SK-N-SH treated with all-trans-retinoic acid at 6 μM for 48 hours (cell line): ENCODE data around the gene B3GLCT.

ENCODE experiments used
- ATAC-seq: fragments of 200-7000 bp; cut with Tn5 transposase; 3 replicates; pipeline ENCODE4 v1.9.1; 2020; ENCODE audit warnings: mild to moderate bottlenecking, moderate library complexity
- ARNTL ChIP-seq: fragments of 450-650 bp; formaldehyde crosslinking; IDR thresholded peaks from 2 replicates; pipeline ENCODE4 v1.5.0; 2020; ENCODE audit warnings: low read depth, mild to moderate bottlenecking, moderate library complexity, borderline replicate concordance
- ESRRG ChIP-seq: fragments of 250-450 bp; sonication (Bioruptor Pico); IDR thresholded peaks from 2 replicates; pipeline ENCODE4 v1.6.1; 2021; ENCODE audit warnings: mild to moderate bottlenecking
- GLIS3 ChIP-seq: fragments of 250-450 bp; sonication (Bioruptor Pico); IDR thresholded peaks from 2 replicates; pipeline ENCODE4 v1.5.0; 2020; ENCODE audit warnings: mild to moderate bottlenecking, moderate library complexity
- ISL1 ChIP-seq: fragments of 250-450 bp; sonication (Bioruptor Pico); IDR thresholded peaks from 2 replicates; pipeline ENCODE4 v2.1.2; 2022; ENCODE audit warnings: mild to moderate bottlenecking, moderate library complexity
- OSR1 ChIP-seq: fragments of 250-450 bp; sonication (Bioruptor Pico); IDR thresholded peaks from 2 replicates; pipeline ENCODE4 v1.8.0; 2022; ENCODE audit warnings: moderate library complexity, mild to moderate bottlenecking, inconsistent platforms
- PPARA ChIP-seq: fragments of 250-450 bp; sonication (Bioruptor Pico); IDR thresholded peaks from 2 replicates; pipeline ENCODE4 v1.5.0; 2020; ENCODE audit warnings: mild to moderate bottlenecking, borderline replicate concordance
- RARB ChIP-seq: fragments of 250-450 bp; sonication (Bioruptor Pico); IDR thresholded peaks from 2 replicates; pipeline ENCODE4 v1.8.0; 2021; ENCODE audit warnings: mild to moderate bottlenecking, moderate library complexity
- SNAI2 ChIP-seq: fragments of 250-450 bp; sonication (Bioruptor Pico); IDR thresholded peaks from 2 replicates; pipeline ENCODE4 v1.5.0; 2020; ENCODE audit warnings: mild to moderate bottlenecking, moderate library complexity
- TCF4 ChIP-seq: fragments of 250-450 bp; sonication (Bioruptor Pico); IDR thresholded peaks from 2 replicates; pipeline ENCODE4 v1.8.0; 2021; ENCODE audit warnings: mild to moderate bottlenecking, moderate library complexity, borderline replicate concordance
- TOX ChIP-seq: fragments of 250-450 bp; sonication (Bioruptor Pico); IDR thresholded peaks from 2 replicates; pipeline ENCODE4 v1.8.0; 2021; ENCODE audit warnings: mild to moderate bottlenecking, moderate library complexity, borderline replicate concordance
- ZC3H10 ChIP-seq: fragments of 250-450 bp; sonication (Bioruptor Pico); IDR thresholded peaks from 2 replicates; pipeline ENCODE4 v1.5.1; 2021; ENCODE audit warnings: mild to moderate bottlenecking, moderate library complexity
- ZFP3 ChIP-seq: fragments of 250-450 bp; sonication (Bioruptor Pico); IDR thresholded peaks from 2 replicates; pipeline ENCODE4 v1.5.0; 2020; ENCODE audit warnings: mild to moderate bottlenecking, moderate library complexity
- ZFP30 ChIP-seq: fragments of 450-650 bp; formaldehyde crosslinking; IDR thresholded peaks from 2 replicates; pipeline ENCODE4 v1.5.0; 2022; ENCODE audit warnings: mild to moderate bottlenecking, moderate library complexity
- ZNF70 ChIP-seq: fragments of 450-650 bp; formaldehyde crosslinking; IDR thresholded peaks from 2 replicates; pipeline ENCODE4 v1.5.0; 2020; ENCODE audit warnings: mild to moderate bottlenecking, moderate library complexity
- ZNF8 ChIP-seq: fragments of 450-650 bp; formaldehyde crosslinking; IDR thresholded peaks from 2 replicates; pipeline ENCODE4 v1.5.0; 2020; ENCODE audit warnings: mild to moderate bottlenecking, moderate library complexity
- TF ChIP-seq, protein P1 (sequence below): fragments of 250-450 bp; sonication (Bioruptor Pico); IDR thresholded peaks from 2 replicates; pipeline ENCODE4 v1.5.0; 2020; ENCODE audit warnings: mild to moderate bottlenecking, moderate library complexity
- TF ChIP-seq, protein P2 (sequence below): fragments of 250-450 bp; sonication (Bioruptor Pico); IDR thresholded peaks from 2 replicates; pipeline ENCODE4 v1.8.0; 2020; ENCODE audit warnings: mild to moderate bottlenecking, moderate library complexity, borderline replicate concordance
- TF ChIP-seq, protein P3 (sequence below): fragments of 250-450 bp; sonication (Bioruptor Pico); IDR thresholded peaks from 2 replicates; pipeline ENCODE4 v1.5.1; 2021; ENCODE audit warnings: mild to moderate bottlenecking, moderate library complexity
- TF ChIP-seq, protein P4 (sequence below): fragments of 250-450 bp; sonication (Bioruptor Pico); IDR thresholded peaks from 2 replicates; pipeline ENCODE4 v1.5.1; 2020; ENCODE audit warnings: low read depth, mild to moderate bottlenecking, moderate library complexity

The B3GLCT gene

DNA sequence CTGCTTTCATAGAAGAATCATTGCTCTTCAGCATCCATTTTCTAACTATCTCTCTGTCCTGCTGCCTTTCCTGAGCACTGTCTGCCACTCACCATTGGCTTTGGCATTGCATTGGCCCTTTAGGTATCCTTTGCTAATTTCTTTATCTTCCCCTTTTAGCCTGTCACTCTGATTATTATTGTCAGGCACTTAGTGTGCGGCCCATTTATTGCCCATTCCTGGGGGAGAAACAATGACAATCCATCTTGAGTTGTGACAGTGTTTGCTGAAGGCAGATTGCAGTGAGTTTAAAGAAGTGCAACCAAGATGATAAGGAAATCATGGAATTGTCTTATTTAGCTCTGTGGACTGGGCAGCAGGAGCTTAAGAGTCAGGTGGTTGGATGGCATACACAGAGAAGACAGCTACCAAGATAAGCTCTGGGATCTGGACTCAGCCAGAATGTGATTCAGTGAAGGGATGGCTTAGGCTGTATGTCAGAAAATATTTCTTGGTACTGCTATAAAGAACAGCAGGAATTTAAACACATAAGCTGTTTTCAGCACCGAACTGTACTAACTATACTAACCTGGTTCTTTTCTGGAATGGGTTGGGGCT, 25.3 kb downstream of the B3GLCT start:
- TF ChIP-seq ZFP30 (CRISPR knock-in tag) (no peak), ZC3H10 (CRISPR knock-in tag) (no peak), ZNF70 (CRISPR knock-in tag) (no peak), ARNTL (no peak), GLIS3 (CRISPR knock-in tag) (no peak), SNAI2 (CRISPR knock-in tag) (no peak), TCF4 (CRISPR knock-in tag) (no peak)
- TF ChIP-seq, protein P1, sequence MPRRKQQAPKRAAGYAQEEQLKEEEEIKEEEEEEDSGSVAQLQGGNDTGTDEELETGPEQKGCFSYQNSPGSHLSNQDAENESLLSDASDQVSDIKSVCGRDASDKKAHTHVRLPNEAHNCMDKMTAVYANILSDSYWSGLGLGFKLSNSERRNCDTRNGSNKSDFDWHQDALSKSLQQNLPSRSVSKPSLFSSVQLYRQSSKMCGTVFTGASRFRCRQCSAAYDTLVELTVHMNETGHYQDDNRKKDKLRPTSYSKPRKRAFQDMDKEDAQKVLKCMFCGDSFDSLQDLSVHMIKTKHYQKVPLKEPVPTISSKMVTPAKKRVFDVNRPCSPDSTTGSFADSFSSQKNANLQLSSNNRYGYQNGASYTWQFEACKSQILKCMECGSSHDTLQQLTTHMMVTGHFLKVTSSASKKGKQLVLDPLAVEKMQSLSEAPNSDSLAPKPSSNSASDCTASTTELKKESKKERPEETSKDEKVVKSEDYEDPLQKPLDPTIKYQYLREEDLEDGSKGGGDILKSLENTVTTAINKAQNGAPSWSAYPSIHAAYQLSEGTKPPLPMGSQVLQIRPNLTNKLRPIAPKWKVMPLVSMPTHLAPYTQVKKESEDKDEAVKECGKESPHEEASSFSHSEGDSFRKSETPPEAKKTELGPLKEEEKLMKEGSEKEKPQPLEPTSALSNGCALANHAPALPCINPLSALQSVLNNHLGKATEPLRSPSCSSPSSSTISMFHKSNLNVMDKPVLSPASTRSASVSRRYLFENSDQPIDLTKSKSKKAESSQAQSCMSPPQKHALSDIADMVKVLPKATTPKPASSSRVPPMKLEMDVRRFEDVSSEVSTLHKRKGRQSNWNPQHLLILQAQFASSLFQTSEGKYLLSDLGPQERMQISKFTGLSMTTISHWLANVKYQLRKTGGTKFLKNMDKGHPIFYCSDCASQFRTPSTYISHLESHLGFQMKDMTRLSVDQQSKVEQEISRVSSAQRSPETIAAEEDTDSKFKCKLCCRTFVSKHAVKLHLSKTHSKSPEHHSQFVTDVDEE = no peak
- TF ChIP-seq, protein P2, sequence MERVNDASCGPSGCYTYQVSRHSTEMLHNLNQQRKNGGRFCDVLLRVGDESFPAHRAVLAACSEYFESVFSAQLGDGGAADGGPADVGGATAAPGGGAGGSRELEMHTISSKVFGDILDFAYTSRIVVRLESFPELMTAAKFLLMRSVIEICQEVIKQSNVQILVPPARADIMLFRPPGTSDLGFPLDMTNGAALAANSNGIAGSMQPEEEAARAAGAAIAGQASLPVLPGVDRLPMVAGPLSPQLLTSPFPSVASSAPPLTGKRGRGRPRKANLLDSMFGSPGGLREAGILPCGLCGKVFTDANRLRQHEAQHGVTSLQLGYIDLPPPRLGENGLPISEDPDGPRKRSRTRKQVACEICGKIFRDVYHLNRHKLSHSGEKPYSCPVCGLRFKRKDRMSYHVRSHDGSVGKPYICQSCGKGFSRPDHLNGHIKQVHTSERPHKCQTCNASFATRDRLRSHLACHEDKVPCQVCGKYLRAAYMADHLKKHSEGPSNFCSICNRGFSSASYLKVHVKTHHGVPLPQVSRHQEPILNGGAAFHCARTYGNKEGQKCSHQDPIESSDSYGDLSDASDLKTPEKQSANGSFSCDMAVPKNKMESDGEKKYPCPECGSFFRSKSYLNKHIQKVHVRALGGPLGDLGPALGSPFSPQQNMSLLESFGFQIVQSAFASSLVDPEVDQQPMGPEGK (CRISPR knock-in tag) = no peak
- TF ChIP-seq, protein P3, sequence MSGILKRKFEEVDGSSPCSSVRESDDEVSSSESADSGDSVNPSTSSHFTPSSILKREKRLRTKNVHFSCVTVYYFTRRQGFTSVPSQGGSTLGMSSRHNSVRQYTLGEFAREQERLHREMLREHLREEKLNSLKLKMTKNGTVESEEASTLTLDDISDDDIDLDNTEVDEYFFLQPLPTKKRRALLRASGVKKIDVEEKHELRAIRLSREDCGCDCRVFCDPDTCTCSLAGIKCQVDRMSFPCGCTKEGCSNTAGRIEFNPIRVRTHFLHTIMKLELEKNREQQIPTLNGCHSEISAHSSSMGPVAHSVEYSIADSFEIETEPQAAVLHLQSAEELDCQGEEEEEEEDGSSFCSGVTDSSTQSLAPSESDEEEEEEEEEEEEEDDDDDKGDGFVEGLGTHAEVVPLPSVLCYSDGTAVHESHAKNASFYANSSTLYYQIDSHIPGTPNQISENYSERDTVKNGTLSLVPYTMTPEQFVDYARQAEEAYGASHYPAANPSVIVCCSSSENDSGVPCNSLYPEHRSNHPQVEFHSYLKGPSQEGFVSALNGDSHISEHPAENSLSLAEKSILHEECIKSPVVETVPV (CRISPR knock-in tag) = no peak
- TF ChIP-seq, protein P4, sequence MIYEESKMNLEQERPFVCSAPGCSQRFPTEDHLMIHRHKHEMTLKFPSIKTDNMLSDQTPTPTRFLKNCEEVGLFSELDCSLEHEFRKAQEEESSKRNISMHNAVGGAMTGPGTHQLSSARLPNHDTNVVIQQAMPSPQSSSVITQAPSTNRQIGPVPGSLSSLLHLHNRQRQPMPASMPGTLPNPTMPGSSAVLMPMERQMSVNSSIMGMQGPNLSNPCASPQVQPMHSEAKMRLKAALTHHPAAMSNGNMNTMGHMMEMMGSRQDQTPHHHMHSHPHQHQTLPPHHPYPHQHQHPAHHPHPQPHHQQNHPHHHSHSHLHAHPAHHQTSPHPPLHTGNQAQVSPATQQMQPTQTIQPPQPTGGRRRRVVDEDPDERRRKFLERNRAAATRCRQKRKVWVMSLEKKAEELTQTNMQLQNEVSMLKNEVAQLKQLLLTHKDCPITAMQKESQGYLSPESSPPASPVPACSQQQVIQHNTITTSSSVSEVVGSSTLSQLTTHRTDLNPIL (CRISPR knock-in tag) = no peak
- no peak for ATAC-seq

DNA sequence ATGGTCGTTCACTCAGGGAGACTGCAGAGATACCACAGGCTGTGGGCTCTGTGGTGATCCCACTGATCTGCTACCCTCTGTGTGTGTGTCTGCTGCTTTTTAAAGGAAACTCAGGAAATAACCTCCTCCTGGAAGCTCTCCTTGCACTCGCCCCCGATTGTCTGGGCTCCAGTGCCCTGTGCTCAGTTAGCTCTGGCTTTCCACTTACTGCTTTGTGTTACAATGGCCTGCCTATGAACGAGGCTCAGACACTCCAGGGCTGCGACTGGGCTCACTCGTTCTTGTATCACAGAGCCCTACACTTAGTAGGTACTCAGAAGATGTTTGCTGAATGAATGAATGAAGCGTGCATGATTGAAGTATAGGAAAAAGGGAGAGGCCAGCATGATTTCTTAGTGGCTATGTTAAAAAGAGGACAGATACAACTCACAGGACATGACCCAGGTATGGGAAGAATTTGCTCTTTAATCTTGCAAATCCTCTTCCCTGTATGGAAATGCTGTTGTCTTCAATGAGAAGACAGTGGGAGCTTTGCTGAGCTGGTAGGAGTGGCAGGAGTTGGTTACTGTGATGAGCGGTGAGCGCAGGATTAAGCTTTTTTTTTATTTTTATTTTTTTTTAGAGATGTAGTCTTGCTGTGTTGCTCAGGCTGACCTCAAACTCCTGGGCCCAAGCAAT, 26.4 kb downstream of the B3GLCT start:
- no peak for TF ChIP-seq PPARA (CRISPR knock-in tag)
- TF ChIP-seq SNAI2 (CRISPR knock-in tag) = no peak
- TF ChIP-seq ZNF8 = no peak
- no peak for TF ChIP-seq ZC3H10 (CRISPR knock-in tag)
- TF ChIP-seq RARB (CRISPR knock-in tag) = no peak
- TF ChIP-seq OSR1 (CRISPR knock-in tag) = no peak
- TF ChIP-seq, protein P2 (CRISPR knock-in tag) = no peak
- TF ChIP-seq ZNF70 (CRISPR knock-in tag) = no peak
- TF ChIP-seq ZFP30 (CRISPR knock-in tag) = no peak
- TF ChIP-seq, all 23 proteins: peak for 0
- no peak for ATAC-seq

DNA sequence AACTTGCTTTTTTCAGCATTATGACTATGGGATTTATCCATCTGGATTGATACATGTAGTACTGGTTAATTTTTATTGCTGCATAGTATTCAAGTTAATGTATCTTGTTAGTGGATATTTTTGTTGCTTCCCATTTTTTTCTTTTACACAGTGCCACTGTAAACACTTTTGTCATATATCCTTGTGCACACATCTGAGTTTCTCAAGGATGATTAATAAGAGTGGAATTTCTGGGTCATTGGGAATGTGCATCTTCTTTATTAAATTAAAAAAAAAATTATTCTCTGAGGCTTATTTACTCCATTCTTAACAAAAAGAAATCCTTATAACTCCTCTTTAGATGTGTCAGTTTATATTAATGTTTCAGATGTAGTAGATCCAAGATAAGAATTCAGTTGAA, 27.3 kb downstream of the B3GLCT start:
- peak; percentile 67 for ATAC-seq
- no peak for TF ChIP-seq ZFP3
- TF ChIP-seq ESRRG = no peak
- no peak for TF ChIP-seq TOX
- TF ChIP-seq TCF4 (CRISPR knock-in tag) = no peak
- TF ChIP-seq PPARA (CRISPR knock-in tag) = no peak
- TF ChIP-seq ZNF8 = no peak
- peak; percentile 47; the same call in 1 of the 2 replicates for TF ChIP-seq ISL1 (CRISPR knock-in tag)
